A673 (cell line): Measurements from ENCODE around the gene SLMAP. TPM values are rescaled to one million over a fixed set of nuclear protein-coding genes. Genes with fewer than 3 reads are reported as not detected.

Experiments
- BruUV-seq: library from RNA; stranded (reverse); fragments of 400-500 nt; replicated peaks from 2 replicates; lab custom pipeline; 2021; lab: Mats Ljungman, UMichigan
- CTCF ChIA-PET: fragments of 300-600 bp; sonication (Branson Sonifier 250); formaldehyde crosslinking; loops from one replicate; lab custom pipeline; 2022; ENCODE audit warnings: antibody characterized with exemption; lab: Charles Lee
- POLR2A ChIA-PET: fragments of 300-600 bp; sonication (Branson Sonifier 250); formaldehyde crosslinking; loops from one replicate; lab custom pipeline; 2022; ENCODE audit warnings: antibody characterized with exemption; ENCODE audit not compliant: low non-redundant PET; lab: Charles Lee
- DNase-seq: peaks from one replicate; pipeline ENCODE4 v3.0.0-alpha.2; 2015; ENCODE audit warnings: low spot score
- H3K27ac ChIP-seq: fragments of 200-600 bp; sonication (generic); 2 replicates; pipeline ENCODE4 v1.5.1; 2016; ENCODE audit warnings: mixed run types, low read depth, mild to moderate bottlenecking, mixed read lengths, antibody characterized with exemption, low read length; ENCODE audit not compliant: poor library complexity, severe bottlenecking
- H3K27me3 ChIP-seq: fragments of 200-600 bp; sonication (generic); replicated peaks from 2 replicates; pipeline ENCODE4 v1.6.1; 2017; ENCODE audit warnings: mixed run types, low read depth, mild to moderate bottlenecking, mixed read lengths, antibody characterized with exemption, low read length; ENCODE audit not compliant: insufficient read depth, poor library complexity
- H3K36me3 ChIP-seq: fragments of 200-600 bp; sonication (generic); 2 replicates; pipeline ENCODE4 v1.6.1; 2016; ENCODE audit warnings: mixed run types, mild to moderate bottlenecking, mixed read lengths, antibody characterized with exemption, low read length; ENCODE audit not compliant: insufficient read depth, poor library complexity, severe bottlenecking
- H3K4me1 ChIP-seq: fragments of 200-600 bp; sonication (generic); 2 replicates; pipeline ENCODE4 v1.6.1; 2017; ENCODE audit warnings: mixed run types, mild to moderate bottlenecking, mixed read lengths, antibody characterized with exemption, low read length; ENCODE audit not compliant: insufficient read depth, poor library complexity, severe bottlenecking
- H3K4me3 ChIP-seq: fragments of 200-600 bp; sonication (generic); 2 replicates; pipeline ENCODE4 v1.5.1; 2016; ENCODE audit warnings: low read depth, mixed run types, mild to moderate bottlenecking, mixed read lengths, low read length; ENCODE audit not compliant: poor library complexity, severe bottlenecking
- H3K9me3 ChIP-seq: fragments of 200-600 bp; sonication (generic); 2 replicates; pipeline ENCODE4 v1.6.1; 2016; ENCODE audit warnings: mixed run types, low read depth, mild to moderate bottlenecking, mixed read lengths, antibody characterized with exemption, low read length; ENCODE audit not compliant: poor library complexity, severe bottlenecking
- EZH2 ChIP-seq: fragments of 200-600 bp; sonication (generic); IDR thresholded peaks from 2 replicates; pipeline ENCODE4 v1.6.1; 2017; ENCODE audit warnings: borderline replicate concordance, low read depth, mild to moderate bottlenecking, mixed read lengths, antibody characterized with exemption, low read length; ENCODE audit not compliant: poor library complexity, severe bottlenecking
- intact Hi-C: fragments of 100-400 bp; cut with micrococcal nuclease; formaldehyde crosslinking; loops from one replicate; pipeline ENCODE4 v1.10.0; 2022; ENCODE audit not compliant: unreplicated experiment
- total RNA-seq: library from RNA; stranded (reverse); gene quantifications from 2 replicates; pipeline ENCODE4 v1.2.3, GENCODE V29; 2021
- TF ChIP-seq, protein P1 (sequence below): fragments of 300-800, 200-600 bp; sonication (generic); conservative IDR thresholded peaks from 2 replicates; pipeline ENCODE4 v1.5.1; 2017; ENCODE audit warnings: low read depth, mild to moderate bottlenecking, antibody characterized with exemption, low read length, moderate library complexity, mixed read lengths

Gene SLMAP
- total RNA-seq, 1 experiment from 2014 or later = 32.4 TPM

DNA sequence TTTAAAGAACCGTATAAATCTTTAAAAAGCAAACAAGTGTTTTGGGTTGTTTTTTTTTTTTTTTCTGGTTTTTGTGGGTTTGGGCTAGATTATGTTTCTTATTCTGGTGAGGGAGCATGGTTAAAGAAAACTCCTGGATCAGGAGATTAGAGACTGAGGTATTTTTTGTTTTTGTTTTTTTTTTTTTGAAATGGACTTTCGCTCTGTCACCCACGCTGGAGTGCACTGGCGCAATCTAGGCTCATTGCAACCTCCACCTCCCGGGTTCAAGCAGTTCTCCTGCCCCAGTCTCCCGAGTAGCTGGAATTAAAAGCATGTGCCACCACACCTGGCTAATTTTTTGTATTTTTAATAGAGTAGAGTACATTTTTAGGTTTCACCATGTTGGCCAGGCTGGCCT, 95.2 kb downstream of the SLMAP start:
- CTCF ChIA-PET = no interaction called here
- POLR2A ChIA-PET = no interaction called here
- BruUV-seq = no TSS peak

DNA sequence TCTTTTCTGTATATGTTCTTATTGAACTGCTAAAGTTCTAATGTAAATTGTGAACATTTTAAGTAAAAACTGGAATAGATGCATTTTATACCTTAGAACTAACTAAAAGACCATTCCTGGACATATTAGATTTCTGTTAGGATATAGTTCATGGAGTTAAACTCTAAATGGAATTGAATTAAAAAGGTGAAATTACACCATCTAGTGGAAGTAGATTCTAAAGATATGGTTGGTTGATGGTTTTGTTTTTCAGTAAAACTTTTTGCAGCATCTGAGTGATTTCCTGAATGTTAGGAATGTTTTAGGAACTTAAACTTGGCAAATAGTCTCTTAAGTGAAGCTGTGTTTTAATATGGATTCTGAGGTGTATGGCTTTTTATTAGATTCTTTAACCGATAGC, 96.8 kb downstream of the SLMAP start:
- H3K9me3 ChIP-seq = no peaks in the 10 kb centered on the region
- ChIA-PET CTCF (no interaction called here), POLR2A (no interaction called here)
- no peaks in the 10 kb centered on the region for H3K4me1 ChIP-seq
- peak; percentile 1 for DNase-seq
- BruUV-seq = no TSS peak
- H3K4me3 ChIP-seq = no peak overlapping the region
- TF ChIP-seq EZH2 = no peak
- TF ChIP-seq, protein P1, sequence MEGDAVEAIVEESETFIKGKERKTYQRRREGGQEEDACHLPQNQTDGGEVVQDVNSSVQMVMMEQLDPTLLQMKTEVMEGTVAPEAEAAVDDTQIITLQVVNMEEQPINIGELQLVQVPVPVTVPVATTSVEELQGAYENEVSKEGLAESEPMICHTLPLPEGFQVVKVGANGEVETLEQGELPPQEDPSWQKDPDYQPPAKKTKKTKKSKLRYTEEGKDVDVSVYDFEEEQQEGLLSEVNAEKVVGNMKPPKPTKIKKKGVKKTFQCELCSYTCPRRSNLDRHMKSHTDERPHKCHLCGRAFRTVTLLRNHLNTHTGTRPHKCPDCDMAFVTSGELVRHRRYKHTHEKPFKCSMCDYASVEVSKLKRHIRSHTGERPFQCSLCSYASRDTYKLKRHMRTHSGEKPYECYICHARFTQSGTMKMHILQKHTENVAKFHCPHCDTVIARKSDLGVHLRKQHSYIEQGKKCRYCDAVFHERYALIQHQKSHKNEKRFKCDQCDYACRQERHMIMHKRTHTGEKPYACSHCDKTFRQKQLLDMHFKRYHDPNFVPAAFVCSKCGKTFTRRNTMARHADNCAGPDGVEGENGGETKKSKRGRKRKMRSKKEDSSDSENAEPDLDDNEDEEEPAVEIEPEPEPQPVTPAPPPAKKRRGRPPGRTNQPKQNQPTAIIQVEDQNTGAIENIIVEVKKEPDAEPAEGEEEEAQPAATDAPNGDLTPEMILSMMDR = 0 out of 2 replicates have a peak, but pooled peaks have one; percentile 20
- H3K27ac ChIP-seq = no peak overlapping the region
- intact Hi-C loops = no loop called here
- H3K27me3 ChIP-seq = no peaks in the 10 kb centered on the region
- H3K36me3 ChIP-seq = no peaks in the 10 kb centered on the region

More for the DNA sequence above, 95.2 kb downstream of the SLMAP start:
- no peak for DNase-seq
- Histone ChIP-seq H3K27me3 (no peaks in the 10 kb centered on the region), H3K36me3 (no peaks in the 10 kb centered on the region), H3K4me3 (no peak overlapping the region), H3K9me3 (no peaks in the 10 kb centered on the region), H3K27ac (no peak overlapping the region), H3K4me1 (no peaks in the 10 kb centered on the region)
- no peak for TF ChIP-seq EZH2
- TF ChIP-seq, protein P1 = no peak
- intact Hi-C loops = no loop called here

DNA sequence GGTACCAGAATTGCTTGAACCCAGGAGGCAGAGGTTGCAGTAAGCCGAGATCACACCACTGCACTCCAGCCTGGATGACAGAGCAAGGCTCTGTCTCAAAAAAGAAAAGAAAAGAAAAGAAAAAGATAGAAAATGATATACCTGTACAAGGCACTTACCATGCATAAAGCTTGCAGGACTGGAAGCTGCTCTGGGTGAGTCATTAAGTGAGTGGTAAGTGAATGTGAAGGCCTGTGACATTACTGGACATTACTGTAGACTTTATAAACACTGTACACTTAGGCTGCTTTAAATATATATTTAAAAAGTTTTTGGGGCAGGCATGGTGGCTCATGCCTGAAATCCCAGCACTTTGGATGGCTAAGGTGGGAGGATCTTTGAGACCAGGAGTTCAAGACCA, 99.2 kb downstream of the SLMAP start:
- Histone ChIP-seq H3K36me3 (no peaks in the 10 kb centered on the region), H3K9me3 (no peaks in the 10 kb centered on the region), H3K27me3 (no peaks in the 10 kb centered on the region), H3K4me3 (no peak overlapping the region), H3K4me1 (no peaks in the 10 kb centered on the region), H3K27ac (no peak overlapping the region)
- intact Hi-C loops = no loop called here
- ChIA-PET CTCF (no interaction called here), POLR2A (no interaction called here)
- DNase-seq = no peak
- no TSS peak for BruUV-seq
- TF ChIP-seq EZH2 = no peak
- TF ChIP-seq, protein P1 = no peak
